SK-N-SH (cell line): ENCODE data around the gene SPON1. TPM values are rescaled to one million over a fixed set of nuclear protein-coding genes. Genes with fewer than 3 reads are reported as not detected.

Experiments
- CTCF ChIA-PET: fragments of 300-600, 350-600 bp; formaldehyde crosslinking; extraction: SDS; loops from one replicate; lab custom pipeline; 2021; lab: Yijun Ruan, JAX
- POLR2A ChIA-PET: fragments of 350-600 bp; sonication (Branson Sonifier 250); formaldehyde crosslinking; extraction: SDS; loops from one replicate; lab custom pipeline; 2020; ENCODE audit warnings: antibody characterized with exemption, inconsistent platforms; lab: Yijun Ruan, JAX
- DNase-seq: peaks from one replicate; pipeline ENCODE4 v3.0.0; 2012
- H2AFZ ChIP-seq: fragments of 200-600 bp; sonication (generic); 2 replicates; pipeline ENCODE4 v1.8.1; 2016; ENCODE audit warnings: antibody characterized with exemption, mild to moderate bottlenecking, low read depth
- H3F3A ChIP-seq: fragments of 200-600 bp; sonication (generic); replicated peaks from 2 replicates; pipeline ENCODE3; 2016; ENCODE audit warnings: antibody characterized with exemption, mild to moderate bottlenecking; ENCODE audit not compliant: insufficient read depth
- H3K27ac ChIP-seq, 2 experiments: fragments of 200-500 bp in 1 of 2; fragments of 200-600 bp in 1 of 2; sonication (Bioruptor generic) in 1 of 2; sonication (generic), shearing (Covaris generic) in 1 of 2; 2 replicates each; pipeline versions ENCODE4 v1.5.1 to v1.6.1; 2014 to 2016; ENCODE audit warnings: low read depth in 2 of 2, inconsistent platforms in 1 of 2, low read length in 1 of 2, mild to moderate bottlenecking in 1 of 2, mixed read lengths in 1 of 2
- H3K27me3 ChIP-seq: fragments of 200-600 bp; sonication (generic), shearing (Covaris generic); 2 replicates; pipeline ENCODE4 v1.6.1; 2016; ENCODE audit warnings: mixed run types; ENCODE audit not compliant: insufficient read depth
- H3K36me3 ChIP-seq, 2 experiments: fragments of 200-500 bp in 1 of 2; fragments of 200-600 bp in 1 of 2; sonication (Bioruptor generic) in 1 of 2; sonication (generic) in 1 of 2; replicated peaks in 1 of 2; 2 replicates each; pipeline versions ENCODE3 to v1.5.1; 2014 to 2016; ENCODE audit warnings: low read length in 1 of 2, mild to moderate bottlenecking in 1 of 2; ENCODE audit not compliant: insufficient read depth in 2 of 2, control insufficient read depth in 1 of 2
- H3K4me1 ChIP-seq, 2 experiments: fragments of 200-500 bp in 1 of 2; fragments of 200-600 bp in 1 of 2; sonication (Bioruptor generic) in 1 of 2; sonication (generic), shearing (Covaris generic) in 1 of 2; 2 replicates each; pipeline versions ENCODE4 v1.5.1 to v1.6.1; 2014 to 2016; ENCODE audit warnings: low read depth in 1 of 2, low read length in 1 of 2, mixed run types in 1 of 2; ENCODE audit not compliant: insufficient read depth in 2 of 2, control insufficient read depth in 1 of 2
- H3K4me2 ChIP-seq: fragments of 200-600 bp; sonication (generic), shearing (Covaris generic); 2 replicates; pipeline ENCODE4 v1.6.1; 2017; ENCODE audit warnings: mixed run types
- H3K4me3 ChIP-seq, 2 experiments: fragments of 200-500 bp in 1 of 2; fragments of 200-600 bp in 1 of 2; sonication (Bioruptor generic) in 1 of 2; sonication (generic), shearing (Covaris generic) in 1 of 2; 2 replicates each; pipeline versions ENCODE4 v1.5.1 to v1.8.1; 2014 to 2016; ENCODE audit warnings: low read depth in 2 of 2, inconsistent platforms in 1 of 2, low read length in 1 of 2, mild to moderate bottlenecking in 1 of 2, mixed read lengths in 1 of 2, moderate library complexity in 1 of 2
- H3K79me2 ChIP-seq: fragments of 200-600 bp; sonication (generic); 2 replicates; pipeline ENCODE4 v1.8.1; 2017; ENCODE audit warnings: mild to moderate bottlenecking; ENCODE audit not compliant: insufficient read depth
- H3K9ac ChIP-seq: fragments of 200-600 bp; sonication (generic); 2 replicates; pipeline ENCODE4 v1.6.1; 2017; ENCODE audit warnings: mixed run types
- H3K9me2 ChIP-seq: fragments of 200-600 bp; sonication (generic); 2 replicates; pipeline ENCODE4 v1.6.1; 2017; ENCODE audit warnings: mixed run types
- H3K9me3 ChIP-seq: fragments of 200-600 bp; sonication (generic); 2 replicates; pipeline ENCODE4 v1.6.1; 2017; ENCODE audit warnings: mixed run types, mild to moderate bottlenecking, moderate library complexity
- H4K20me1 ChIP-seq: fragments of 200-600 bp; sonication (generic); 2 replicates; pipeline ENCODE4 v1.6.1; 2017; ENCODE audit warnings: mild to moderate bottlenecking, mixed run types; ENCODE audit not compliant: insufficient read depth
- ELF1 ChIP-seq: IDR thresholded peaks from 2 replicates; pipeline ENCODE4 v1.4.0; 2012
- EP300 ChIP-seq, 2 experiments: IDR thresholded peaks; 2 replicates each; pipeline versions ENCODE4 v1.4.0 to v1.6.1; 2012; ENCODE audit warnings: borderline replicate concordance in 1 of 2, low read depth in 1 of 2, low read length in 1 of 2
- FOXM1 ChIP-seq: IDR thresholded peaks from 2 replicates; pipeline ENCODE4 v1.4.0; 2012; ENCODE audit warnings: low read depth, mild to moderate bottlenecking
- GABPA ChIP-seq: IDR thresholded peaks from 2 replicates; pipeline ENCODE4 v1.4.0; 2012; ENCODE audit warnings: low read depth, mild to moderate bottlenecking
- GATA2 ChIP-seq: sonication (generic); formaldehyde crosslinking; IDR thresholded peaks from 2 replicates; pipeline ENCODE4 v1.5.0; 2020; ENCODE audit warnings: mild to moderate bottlenecking, missing genetic modification reagents
- NFIC ChIP-seq: IDR thresholded peaks from 2 replicates; pipeline ENCODE4 v1.4.0; 2012; ENCODE audit warnings: borderline replicate concordance
- NRF1 ChIP-seq: IDR thresholded peaks from 2 replicates; pipeline ENCODE4 v1.6.1; 2012; ENCODE audit warnings: low read depth, mild to moderate bottlenecking, low read length
- RAD21 ChIP-seq: IDR thresholded peaks from 2 replicates; pipeline ENCODE4 v1.6.1; 2012; ENCODE audit warnings: mild to moderate bottlenecking, low read length
- TAF1 ChIP-seq: IDR thresholded peaks from 2 replicates; pipeline ENCODE4 v1.6.1; 2012; ENCODE audit warnings: low read depth, mild to moderate bottlenecking, low read length, moderate library complexity, borderline replicate concordance
- TEAD4 ChIP-seq: IDR thresholded peaks from 2 replicates; pipeline ENCODE4 v1.4.0; 2012; ENCODE audit warnings: mild to moderate bottlenecking, borderline replicate concordance; ENCODE audit not compliant: insufficient read depth
- WGBS: methylation state at CpG from one replicate; pipeline ENCODE4 v1.1.6; 2017; ENCODE audit warnings: low lambda C conversion rate; 5-methylcytosine and 5-hydroxymethylcytosine counted together
- polyA plus RNA-seq, 3 experiments: library from polyadenylated mRNA; depleted of rRNA; stranded (reverse); fragments of >200 nt; gene quantifications; 2 replicates each; pipeline ENCODE4 v1.2.3, GENCODE V29; 2012
- TF ChIP-seq, protein P1 (sequence below): fragments of 150-350 bp; IDR thresholded peaks from 2 replicates; pipeline ENCODE4 v1.6.1; 2016; ENCODE audit warnings: mild to moderate bottlenecking, low read depth, low read length
- TF ChIP-seq, protein P2 (sequence below): IDR thresholded peaks from 2 replicates; pipeline ENCODE4 v1.4.0; 2012; ENCODE audit warnings: low read depth, borderline replicate concordance
- TF ChIP-seq, protein P3 (sequence below): IDR thresholded peaks from 2 replicates; pipeline ENCODE4 v1.4.0; 2012; ENCODE audit warnings: low read depth, borderline replicate concordance
- TF ChIP-seq, protein P4 (sequence below): fragments of 200-600 bp; sonication (generic); IDR thresholded peaks from 2 replicates; pipeline ENCODE4 v1.6.1; 2017; ENCODE audit warnings: antibody characterized with exemption, mild to moderate bottlenecking, moderate library complexity

SPON1 gene
- polyA plus RNA-seq, 1 of the 3 experiments (the other 2 are of a cell fraction) = not detected

DNA sequence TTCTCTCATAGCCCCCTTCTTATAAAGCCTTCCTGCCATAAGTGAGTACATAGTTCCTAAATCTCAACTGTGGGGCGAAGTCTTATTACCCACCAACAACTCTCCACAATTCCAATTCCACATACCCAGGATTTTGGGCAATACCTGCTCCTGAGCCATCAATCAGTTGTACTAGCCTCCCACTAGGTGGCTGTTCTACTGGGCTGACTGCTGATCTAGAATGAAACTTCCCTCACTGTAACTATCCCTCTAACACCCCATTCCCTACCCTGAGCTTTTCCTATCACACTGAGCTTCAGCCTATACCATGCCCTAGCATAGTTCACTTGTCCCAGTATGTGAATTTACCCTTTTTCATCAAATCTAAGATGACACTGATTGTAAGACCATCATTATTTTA lies 344.0 kb downstream of the SPON1 start:
- H3K9ac ChIP-seq = no peak overlapping the region
- peaks cover 0 to 13% of the 10 kb centered on the region in 2 experiments; a peak in 1 of 4 replicates for H3K4me1 ChIP-seq
- no peaks in the 10 kb centered on the region for H3K36me3 ChIP-seq
- TF ChIP-seq, protein P1, sequence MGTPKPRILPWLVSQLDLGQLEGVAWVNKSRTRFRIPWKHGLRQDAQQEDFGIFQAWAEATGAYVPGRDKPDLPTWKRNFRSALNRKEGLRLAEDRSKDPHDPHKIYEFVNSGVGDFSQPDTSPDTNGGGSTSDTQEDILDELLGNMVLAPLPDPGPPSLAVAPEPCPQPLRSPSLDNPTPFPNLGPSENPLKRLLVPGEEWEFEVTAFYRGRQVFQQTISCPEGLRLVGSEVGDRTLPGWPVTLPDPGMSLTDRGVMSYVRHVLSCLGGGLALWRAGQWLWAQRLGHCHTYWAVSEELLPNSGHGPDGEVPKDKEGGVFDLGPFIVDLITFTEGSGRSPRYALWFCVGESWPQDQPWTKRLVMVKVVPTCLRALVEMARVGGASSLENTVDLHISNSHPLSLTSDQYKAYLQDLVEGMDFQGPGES = no peak
- TF ChIP-seq, protein P2, sequence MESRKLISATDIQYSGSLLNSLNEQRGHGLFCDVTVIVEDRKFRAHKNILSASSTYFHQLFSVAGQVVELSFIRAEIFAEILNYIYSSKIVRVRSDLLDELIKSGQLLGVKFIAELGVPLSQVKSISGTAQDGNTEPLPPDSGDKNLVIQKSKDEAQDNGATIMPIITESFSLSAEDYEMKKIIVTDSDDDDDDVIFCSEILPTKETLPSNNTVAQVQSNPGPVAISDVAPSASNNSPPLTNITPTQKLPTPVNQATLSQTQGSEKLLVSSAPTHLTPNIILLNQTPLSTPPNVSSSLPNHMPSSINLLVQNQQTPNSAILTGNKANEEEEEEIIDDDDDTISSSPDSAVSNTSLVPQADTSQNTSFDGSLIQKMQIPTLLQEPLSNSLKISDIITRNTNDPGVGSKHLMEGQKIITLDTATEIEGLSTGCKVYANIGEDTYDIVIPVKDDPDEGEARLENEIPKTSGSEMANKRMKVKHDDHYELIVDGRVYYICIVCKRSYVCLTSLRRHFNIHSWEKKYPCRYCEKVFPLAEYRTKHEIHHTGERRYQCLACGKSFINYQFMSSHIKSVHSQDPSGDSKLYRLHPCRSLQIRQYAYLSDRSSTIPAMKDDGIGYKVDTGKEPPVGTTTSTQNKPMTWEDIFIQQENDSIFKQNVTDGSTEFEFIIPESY = no peak
- TF ChIP-seq NRF1 (no peak), NFIC (no peak), GABPA (no peak), TEAD4 (no peak), RAD21 (no peak), ELF1 (no peak), EP300 (IDR thresholded peaks at IDR 0.05; ENCODE audit: borderline replicate concordance in 1 of 2, low read depth in 1 of 2, low read length in 1 of 2) (no peak), FOXM1 (no peak), TAF1 (no peak), GATA2 (CRISPR knock-in tag) (no peak)
- TF ChIP-seq, protein P3, sequence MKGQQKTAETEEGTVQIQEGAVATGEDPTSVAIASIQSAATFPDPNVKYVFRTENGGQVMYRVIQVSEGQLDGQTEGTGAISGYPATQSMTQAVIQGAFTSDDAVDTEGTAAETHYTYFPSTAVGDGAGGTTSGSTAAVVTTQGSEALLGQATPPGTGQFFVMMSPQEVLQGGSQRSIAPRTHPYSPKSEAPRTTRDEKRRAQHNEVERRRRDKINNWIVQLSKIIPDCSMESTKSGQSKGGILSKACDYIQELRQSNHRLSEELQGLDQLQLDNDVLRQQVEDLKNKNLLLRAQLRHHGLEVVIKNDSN = no peak
- TF ChIP-seq, protein P4, sequence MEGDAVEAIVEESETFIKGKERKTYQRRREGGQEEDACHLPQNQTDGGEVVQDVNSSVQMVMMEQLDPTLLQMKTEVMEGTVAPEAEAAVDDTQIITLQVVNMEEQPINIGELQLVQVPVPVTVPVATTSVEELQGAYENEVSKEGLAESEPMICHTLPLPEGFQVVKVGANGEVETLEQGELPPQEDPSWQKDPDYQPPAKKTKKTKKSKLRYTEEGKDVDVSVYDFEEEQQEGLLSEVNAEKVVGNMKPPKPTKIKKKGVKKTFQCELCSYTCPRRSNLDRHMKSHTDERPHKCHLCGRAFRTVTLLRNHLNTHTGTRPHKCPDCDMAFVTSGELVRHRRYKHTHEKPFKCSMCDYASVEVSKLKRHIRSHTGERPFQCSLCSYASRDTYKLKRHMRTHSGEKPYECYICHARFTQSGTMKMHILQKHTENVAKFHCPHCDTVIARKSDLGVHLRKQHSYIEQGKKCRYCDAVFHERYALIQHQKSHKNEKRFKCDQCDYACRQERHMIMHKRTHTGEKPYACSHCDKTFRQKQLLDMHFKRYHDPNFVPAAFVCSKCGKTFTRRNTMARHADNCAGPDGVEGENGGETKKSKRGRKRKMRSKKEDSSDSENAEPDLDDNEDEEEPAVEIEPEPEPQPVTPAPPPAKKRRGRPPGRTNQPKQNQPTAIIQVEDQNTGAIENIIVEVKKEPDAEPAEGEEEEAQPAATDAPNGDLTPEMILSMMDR = no peak
- peaks cover 100% of the 10 kb centered on the region for H3K79me2 ChIP-seq
- H3K27ac ChIP-seq = no peak overlapping the region
- H2AFZ ChIP-seq = no peak overlapping the region
- H3K4me2 ChIP-seq = no peak overlapping the region
- H3K27me3 ChIP-seq = no peaks in the 10 kb centered on the region
- H3K9me3 ChIP-seq = no peaks in the 10 kb centered on the region
- ChIA-PET POLR2A (no interaction called here), CTCF (interaction anchor here (0.6 kb wide), 2 partner anchors 71 to 99 kb away, joined by 3 read pairs; no protein-coding TSS in a partner anchor)
- peaks cover 88% of the 10 kb centered on the region for H4K20me1 ChIP-seq
- 100% methylated on average over 1 of the region's 1 CpG for WGBS
- H3K4me3 ChIP-seq = no peak overlapping the region
- no peaks in the 10 kb centered on the region for H3K9me2 ChIP-seq
- H3F3A ChIP-seq = no peaks in the 10 kb centered on the region
- no peak for DNase-seq
